ENCODE results near the gene TMEM150C. TPM values are rescaled to one million over a fixed set of nuclear protein-coding genes. Genes with fewer than 3 reads are reported as not detected.

The TMEM150C gene
- polyA plus RNA-seq, 1 donor (not counting 4 experiments of a cell fraction or from before 2014, with no cell fraction given) = 0.07 TPM

DNA sequence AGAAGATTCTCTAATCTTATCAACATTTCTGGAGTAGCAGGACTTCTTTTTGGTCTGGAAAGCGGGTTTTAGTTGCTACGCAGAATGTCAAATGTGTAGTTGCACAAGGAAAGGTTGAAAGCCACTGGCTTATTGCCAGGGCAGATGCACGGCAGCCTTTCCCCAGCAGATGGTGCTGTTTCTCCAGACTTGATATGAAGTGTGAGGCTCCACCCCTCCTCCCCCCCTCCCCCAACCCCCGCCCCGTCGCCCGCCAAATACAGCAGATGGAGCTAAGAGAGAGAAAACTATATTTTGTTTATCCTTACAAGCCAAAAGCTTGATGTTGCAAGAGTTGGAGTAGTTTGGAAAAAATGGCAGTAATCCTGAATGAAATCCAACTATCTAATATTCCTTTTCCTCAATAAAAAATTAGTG, 99.4 kb downstream of the TMEM150C start:
- Histone ChIP-seq H2AFZ (ENCODE audit: control insufficient read depth, low read length) (no peak overlapping the region), H3K4me3 (ENCODE audit: control insufficient read depth in 2 of 3, extremely low read depth in 1 of 3, insufficient read depth in 2 of 3, low read depth in 1 of 3, low read length in 3 of 3) (no peak overlapping the region), H3K9ac (ENCODE audit: control insufficient read depth, extremely low read depth, insufficient read depth, low read length) (no peak overlapping the region), H3K9me3 (ENCODE audit: control insufficient read depth, low read depth, low read length) (no peaks in the 10 kb centered on the region), H3K36me3 (ENCODE audit: control insufficient read depth in 2 of 2, extremely low read depth in 1 of 2, insufficient read depth in 2 of 2, low read length in 2 of 2) (peaks cover 9 to 13% of the 10 kb centered on the region in 2 experiments), H3K27me3 (ENCODE audit: control insufficient read depth, extremely low read depth, insufficient read depth, low read length) (no peaks in the 10 kb centered on the region), H3K9me1 (ENCODE audit: control insufficient read depth, extremely low read depth, insufficient read depth, low read length) (no peaks in the 10 kb centered on the region), H4K20me1 (ENCODE audit: control insufficient read depth, extremely low read depth, insufficient read depth, low read length) (no peaks in the 10 kb centered on the region), H3K79me2 (ENCODE audit: control insufficient read depth, insufficient read depth, low read length) (no peaks in the 10 kb centered on the region), H3K27ac (ENCODE audit: control insufficient read depth, insufficient read depth, low read length) (no peak overlapping the region), H3K4me1 (ENCODE audit: control insufficient read depth, extremely low read depth, insufficient read depth, low read length) (no peaks in the 10 kb centered on the region), H3K4me2 (ENCODE audit: control insufficient read depth, extremely low read depth, insufficient read depth, low read depth, low read length) (no peak overlapping the region)
- dilution Hi-C loops (cut with MboI; ENCODE audit: extremely low pct_ligation_motif_present, low sequenced_read_pairs) = no loop called here
- DNase-seq (ENCODE audit: low read depth, low spot score) (peak; percentile 44), FAIRE-seq (peak; percentile 62)
- no peak for TF ChIP-seq EZH2 (IDR thresholded peaks at IDR 0.05; ENCODE audit: low read length)
- TF ChIP-seq, protein P1, sequence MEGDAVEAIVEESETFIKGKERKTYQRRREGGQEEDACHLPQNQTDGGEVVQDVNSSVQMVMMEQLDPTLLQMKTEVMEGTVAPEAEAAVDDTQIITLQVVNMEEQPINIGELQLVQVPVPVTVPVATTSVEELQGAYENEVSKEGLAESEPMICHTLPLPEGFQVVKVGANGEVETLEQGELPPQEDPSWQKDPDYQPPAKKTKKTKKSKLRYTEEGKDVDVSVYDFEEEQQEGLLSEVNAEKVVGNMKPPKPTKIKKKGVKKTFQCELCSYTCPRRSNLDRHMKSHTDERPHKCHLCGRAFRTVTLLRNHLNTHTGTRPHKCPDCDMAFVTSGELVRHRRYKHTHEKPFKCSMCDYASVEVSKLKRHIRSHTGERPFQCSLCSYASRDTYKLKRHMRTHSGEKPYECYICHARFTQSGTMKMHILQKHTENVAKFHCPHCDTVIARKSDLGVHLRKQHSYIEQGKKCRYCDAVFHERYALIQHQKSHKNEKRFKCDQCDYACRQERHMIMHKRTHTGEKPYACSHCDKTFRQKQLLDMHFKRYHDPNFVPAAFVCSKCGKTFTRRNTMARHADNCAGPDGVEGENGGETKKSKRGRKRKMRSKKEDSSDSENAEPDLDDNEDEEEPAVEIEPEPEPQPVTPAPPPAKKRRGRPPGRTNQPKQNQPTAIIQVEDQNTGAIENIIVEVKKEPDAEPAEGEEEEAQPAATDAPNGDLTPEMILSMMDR (optimal IDR thresholded peaks at IDR 0.05 in 1 of 3, IDR thresholded peaks at IDR 0.05 in 1 of 3, conservative IDR thresholded peaks at IDR 0.05 in 1 of 3; ENCODE audit: extremely low read depth in 1 of 3, insufficient read depth in 2 of 3, low read length in 3 of 3) = peak; percentile 64 to 92 (median 72)

DNA sequence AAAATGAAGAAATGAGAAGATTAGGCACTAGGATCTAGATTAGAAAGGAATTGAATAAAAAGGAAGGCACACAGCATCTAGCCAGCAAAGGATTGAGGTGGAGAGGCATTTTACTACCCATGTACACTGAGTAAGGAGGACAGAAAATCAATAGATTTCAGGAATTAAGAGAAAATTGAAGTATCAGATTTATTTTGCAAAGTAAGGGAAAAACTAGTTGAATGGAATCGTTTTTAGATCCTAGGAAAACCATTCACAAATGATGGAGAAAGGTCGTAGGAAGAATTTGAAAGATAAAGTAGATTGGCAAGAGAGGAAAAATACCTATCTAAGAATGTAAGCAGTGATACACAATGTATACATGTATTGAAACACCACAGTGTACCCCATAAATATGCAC, 100.1 kb downstream of the TMEM150C start:
- H3K36me3 ChIP-seq (ENCODE audit: control insufficient read depth in 2 of 2, extremely low read depth in 1 of 2, insufficient read depth in 2 of 2, low read length in 2 of 2) = peaks cover 14 to 18% of the 10 kb centered on the region in 2 experiments
- H3K4me2 ChIP-seq (ENCODE audit: control insufficient read depth, extremely low read depth, insufficient read depth, low read depth, low read length) = no peak overlapping the region
- H3K9me1 ChIP-seq (ENCODE audit: control insufficient read depth, extremely low read depth, insufficient read depth, low read length) = no peaks in the 10 kb centered on the region
- no peaks in the 10 kb centered on the region for H3K27me3 ChIP-seq (ENCODE audit: control insufficient read depth, extremely low read depth, insufficient read depth, low read length)
- no peaks in the 10 kb centered on the region for H3K4me1 ChIP-seq (ENCODE audit: control insufficient read depth, extremely low read depth, insufficient read depth, low read length)
- no peaks in the 10 kb centered on the region for H3K9me3 ChIP-seq (ENCODE audit: control insufficient read depth, low read depth, low read length)
- no peak overlapping the region for H3K9ac ChIP-seq (ENCODE audit: control insufficient read depth, extremely low read depth, insufficient read depth, low read length)
- H3K79me2 ChIP-seq (ENCODE audit: control insufficient read depth, insufficient read depth, low read length) = no peaks in the 10 kb centered on the region
- H2AFZ ChIP-seq (ENCODE audit: control insufficient read depth, low read length) = no peak overlapping the region
- dilution Hi-C loops (cut with MboI; ENCODE audit: extremely low pct_ligation_motif_present, low sequenced_read_pairs) = no loop called here
- FAIRE-seq (peak; percentile 58), DNase-seq (ENCODE audit: low read depth, low spot score) (no peak)
- no peak for TF ChIP-seq EZH2 (IDR thresholded peaks at IDR 0.05; ENCODE audit: low read length)
- TF ChIP-seq, protein P1 (optimal IDR thresholded peaks at IDR 0.05 in 1 of 3, IDR thresholded peaks at IDR 0.05 in 1 of 3, conservative IDR thresholded peaks at IDR 0.05 in 1 of 3; ENCODE audit: extremely low read depth in 1 of 3, insufficient read depth in 2 of 3, low read length in 3 of 3) = no peak
- H3K27ac ChIP-seq (ENCODE audit: control insufficient read depth, insufficient read depth, low read length) = no peak overlapping the region
- no peaks in the 10 kb centered on the region for H4K20me1 ChIP-seq (ENCODE audit: control insufficient read depth, extremely low read depth, insufficient read depth, low read length)
- H3K4me3 ChIP-seq (ENCODE audit: control insufficient read depth in 2 of 3, extremely low read depth in 1 of 3, insufficient read depth in 2 of 3, low read depth in 1 of 3, low read length in 3 of 3) = no peak overlapping the region
